ENCODE measurements around the gene PRR23A.

- TF ChIP-seq CTCF (IDR thresholded peaks at IDR 0.05) (no peak), POLR2A (IDR thresholded peaks at IDR 0.05) (no peak)
Measured at GRCh38 chr3:139005356-139005993, 593 bp downstream of the PRR23A start.
